Suppressor macrophage treated with lipopolysaccharide for 4 hours (primary cell): ENCODE measurements around the gene CYSLTR2.
A peak's percentile ranks its signal among the peaks of the same experiment; 100 is the strongest.

Experiments
- DNase-seq: peaks from one replicate; pipeline ENCODE4 v3.0.0-alpha.2; 2020

Gene CYSLTR2

DNA sequence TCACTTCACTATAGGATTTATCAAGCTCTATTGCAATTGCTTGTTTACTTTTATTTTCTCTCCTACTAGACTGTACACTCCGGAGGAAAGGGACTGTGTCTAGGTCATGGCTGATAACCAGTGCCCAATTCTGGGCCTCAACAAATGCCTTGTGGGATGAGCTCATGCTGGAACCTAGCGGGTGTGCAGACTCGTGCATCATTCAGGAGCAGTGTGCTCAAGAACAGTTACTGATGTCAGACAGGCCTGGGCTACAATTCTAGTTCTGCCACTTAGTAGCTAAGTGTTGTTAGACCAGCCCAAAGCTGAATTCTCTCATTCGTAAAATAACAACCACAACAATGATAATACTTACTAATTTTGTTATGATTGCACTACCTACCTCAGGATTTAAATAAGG, 95.4 kb downstream of the CYSLTR2 start:
- peak; percentile 25 for DNase-seq

DNA sequence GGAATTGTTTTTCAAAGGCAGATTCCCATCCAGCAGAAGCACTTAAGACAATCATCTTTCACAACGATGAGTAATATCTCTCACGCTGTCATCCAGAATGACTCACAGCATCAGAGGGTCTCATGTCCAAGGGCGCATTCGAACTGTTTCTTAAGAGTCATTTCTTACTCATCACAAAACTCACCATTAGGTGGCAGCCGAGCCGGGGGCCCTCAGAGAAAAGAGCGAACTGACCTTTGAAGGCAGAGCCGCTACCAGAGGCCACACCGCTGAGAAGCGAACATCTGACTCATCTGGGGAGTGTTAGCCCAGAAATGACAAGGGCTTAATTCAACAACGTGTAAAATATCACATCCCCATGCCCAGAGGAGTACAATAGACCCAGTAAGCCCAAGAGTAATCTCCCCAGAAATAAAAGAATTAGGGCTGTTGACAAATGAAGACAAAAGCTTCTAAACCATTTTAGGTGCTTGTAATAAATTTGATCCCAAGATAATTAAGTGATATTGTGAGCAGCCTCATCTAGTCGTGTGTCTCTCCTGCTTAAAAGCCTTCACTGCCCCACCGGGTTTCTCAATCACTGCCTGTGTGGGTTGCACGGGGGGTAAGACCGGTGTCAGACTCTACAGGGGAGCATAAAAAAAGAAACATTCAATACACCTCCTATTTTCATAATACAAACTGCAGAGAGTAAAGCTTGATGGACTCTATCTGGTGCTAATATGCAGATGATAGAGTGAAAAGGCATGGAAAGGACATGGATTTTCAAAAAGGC, 96.2 kb downstream of the CYSLTR2 start:
- DNase-seq = peak; percentile 97

DNA sequence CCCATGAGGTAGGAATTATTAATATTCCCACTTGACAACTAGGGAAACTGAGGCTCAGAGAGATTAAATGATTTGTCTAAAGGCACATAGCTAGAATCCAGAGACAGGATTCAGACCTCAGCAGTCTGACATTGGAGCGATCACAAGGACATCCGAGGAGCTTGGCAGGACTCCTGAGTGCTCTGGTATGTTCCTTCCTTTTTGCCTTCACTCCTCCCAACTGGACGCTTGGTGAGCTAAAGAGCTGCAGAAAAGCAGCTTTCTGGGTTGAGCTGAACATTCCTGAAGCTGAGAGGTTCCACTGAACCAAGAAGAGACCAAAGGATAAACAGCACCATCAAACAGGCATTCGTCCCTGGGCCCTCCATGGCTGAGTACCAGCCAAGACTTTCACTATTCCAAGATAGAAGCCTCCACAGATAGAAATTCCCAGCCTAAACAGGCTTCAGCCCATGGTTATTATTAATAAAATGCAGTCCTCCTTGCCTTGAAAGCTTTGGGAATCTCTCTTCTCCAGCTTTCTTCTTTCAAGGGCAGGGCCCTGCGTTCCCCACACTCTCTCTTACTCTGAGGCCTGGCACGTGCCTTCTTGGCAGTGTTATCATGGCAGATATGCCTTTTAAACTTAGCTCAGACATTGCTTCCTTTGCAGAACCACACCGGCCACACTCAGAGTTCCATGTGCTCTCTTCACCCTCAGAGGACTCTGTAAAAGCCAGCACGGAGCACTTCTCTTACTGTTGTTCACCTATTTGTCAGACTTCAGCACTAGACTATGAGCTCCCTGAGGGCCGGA, 97.1 kb downstream of the CYSLTR2 start:
- no peak for DNase-seq

DNA sequence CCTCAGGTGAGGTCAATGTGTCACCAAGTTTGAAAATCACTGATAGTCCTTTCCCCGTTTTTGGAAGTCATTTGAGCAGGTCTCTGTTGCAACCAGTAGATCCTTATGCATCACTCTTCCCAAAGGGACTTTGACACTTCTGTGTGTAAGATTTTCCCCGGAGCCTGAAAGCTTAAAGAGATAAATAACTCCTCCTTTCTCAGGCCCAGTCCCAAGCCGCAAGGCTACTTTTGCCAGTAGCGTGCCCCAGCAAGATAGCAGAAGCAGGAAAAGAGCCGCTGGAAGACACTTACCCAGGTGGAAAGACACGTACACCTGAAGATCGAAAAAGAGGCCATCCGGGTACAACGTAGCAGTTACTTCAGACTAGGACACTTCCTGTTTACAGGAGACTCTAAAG, 106.9 kb downstream of the CYSLTR2 start:
- no peak for DNase-seq
